H9 (cell line): ENCODE measurements around the gene TSPAN31. TPM values are rescaled to one million over a fixed set of nuclear protein-coding genes. Genes with fewer than 3 reads are reported as not detected.
A peak's percentile ranks its signal among the peaks of the same experiment; 100 is the strongest.

ENCODE experiments used
- DNase-seq: peaks from one replicate; pipeline ENCODE4 v3.0.0-alpha.2; 2017
- H2AFZ ChIP-seq: one replicate; pipeline ENCODE4 v1.6.1; 2013; ENCODE audit warnings: mild to moderate bottlenecking, low read length, control low read depth, moderate library complexity
- H2AK5ac ChIP-seq: 2 replicates; pipeline ENCODE4 v1.6.1; 2013; ENCODE audit warnings: low read length, control low read depth, mixed read lengths; ENCODE audit not compliant: insufficient read length
- H2BK120ac ChIP-seq: one replicate; pipeline ENCODE4 v1.6.1; 2013; ENCODE audit warnings: low read depth, mild to moderate bottlenecking, low read length, control low read depth, inconsistent platforms; ENCODE audit not compliant: poor library complexity, severe bottlenecking
- H2BK12ac ChIP-seq: 2 replicates; pipeline ENCODE4 v1.6.1; 2013; ENCODE audit warnings: low read length, control low read depth, mixed read lengths, low read depth; ENCODE audit not compliant: insufficient read length
- H2BK15ac ChIP-seq: 2 replicates; pipeline ENCODE4 v1.6.1; 2013; ENCODE audit warnings: low read depth, low read length, control low read depth
- H2BK20ac ChIP-seq: one replicate; pipeline ENCODE4 v1.6.1; 2013; ENCODE audit warnings: low read depth, mild to moderate bottlenecking, low read length, control low read depth, inconsistent platforms; ENCODE audit not compliant: poor library complexity, severe bottlenecking
- H2BK5ac ChIP-seq: 2 replicates; pipeline ENCODE4 v1.6.1; 2013; ENCODE audit warnings: low read length, control low read depth, mixed read lengths; ENCODE audit not compliant: insufficient read length
- H3K14ac ChIP-seq: 2 replicates; pipeline ENCODE4 v1.6.1; 2013; ENCODE audit warnings: low read length, control low read depth; ENCODE audit not compliant: insufficient read depth
- H3K18ac ChIP-seq: 2 replicates; pipeline ENCODE4 v1.6.1; 2013; ENCODE audit warnings: low read depth, mild to moderate bottlenecking, mixed read lengths, low read length, control low read depth; ENCODE audit not compliant: insufficient read length
- H3K23ac ChIP-seq: 2 replicates; pipeline ENCODE4 v1.6.1; 2013; ENCODE audit warnings: low read length, control low read depth, mixed read lengths, low read depth; ENCODE audit not compliant: insufficient read length
- H3K23me2 ChIP-seq: 2 replicates; pipeline ENCODE4 v1.6.1; 2013; ENCODE audit warnings: low read depth, mild to moderate bottlenecking, mixed read lengths, low read length, control low read depth; ENCODE audit not compliant: insufficient read length, poor library complexity, severe bottlenecking
- H3K27ac ChIP-seq: 2 replicates; pipeline ENCODE4 v1.5.1; 2013; ENCODE audit warnings: low read length, control low read depth, mixed read lengths, low read depth; ENCODE audit not compliant: insufficient read length
- H3K27me3 ChIP-seq: 2 replicates; pipeline ENCODE4 v1.6.1; 2013; ENCODE audit warnings: low read length, control low read depth, inconsistent platforms; ENCODE audit not compliant: insufficient read depth
- H3K4ac ChIP-seq: 2 replicates; pipeline ENCODE4 v1.6.1; 2013; ENCODE audit warnings: low read depth, mild to moderate bottlenecking, control low read depth, inconsistent platforms, low read length, moderate library complexity
- H3K4me1 ChIP-seq: 2 replicates; pipeline ENCODE4 v1.6.1; 2013; ENCODE audit warnings: low read length, control low read depth, inconsistent platforms; ENCODE audit not compliant: insufficient read depth
- H3K4me2 ChIP-seq: 2 replicates; pipeline ENCODE4 v1.6.1; 2013; ENCODE audit warnings: low read length, control low read depth, mixed read lengths; ENCODE audit not compliant: insufficient read length, insufficient read depth
- H3K56ac ChIP-seq: 2 replicates; pipeline ENCODE4 v1.6.1; 2013; ENCODE audit warnings: low read depth, mild to moderate bottlenecking, mixed read lengths, low read length, control low read depth; ENCODE audit not compliant: insufficient read length
- H3K79me1 ChIP-seq: 2 replicates; pipeline ENCODE4 v1.6.1; 2013; ENCODE audit warnings: low read depth, mild to moderate bottlenecking, moderate library complexity, low read length, control low read depth, inconsistent platforms; ENCODE audit not compliant: insufficient read depth, poor library complexity, severe bottlenecking
- H3K79me2 ChIP-seq: 2 replicates; pipeline ENCODE4 v1.6.1; 2013; ENCODE audit warnings: low read length, control low read depth, inconsistent platforms; ENCODE audit not compliant: insufficient read depth
- H3K9ac ChIP-seq: 2 replicates; pipeline ENCODE4 v1.6.1; 2013; ENCODE audit warnings: low read length, control low read depth, mixed read lengths; ENCODE audit not compliant: insufficient read length; ENCODE audit errors: extremely low read depth
- H3K9me3 ChIP-seq: one replicate; pipeline ENCODE4 v1.6.1; 2013; ENCODE audit warnings: low read depth, low read length, inconsistent platforms; ENCODE audit not compliant: control insufficient read depth
- H3T11ph ChIP-seq: one replicate; pipeline ENCODE4 v1.6.1; 2013; ENCODE audit warnings: mild to moderate bottlenecking, low read length, control low read depth, inconsistent platforms
- H4K20me1 ChIP-seq: one replicate; pipeline ENCODE4 v1.6.1; 2013; ENCODE audit not compliant: control insufficient read depth, insufficient read length, insufficient read depth
- H4K5ac ChIP-seq: 2 replicates; pipeline ENCODE4 v1.6.1; 2013; ENCODE audit warnings: low read depth, mild to moderate bottlenecking, mixed read lengths, low read length, control low read depth; ENCODE audit not compliant: insufficient read length
- H4K8ac ChIP-seq: replicated peaks from 2 replicates; pipeline ENCODE4 v1.6.1; 2013; ENCODE audit warnings: low read length, control low read depth, mixed read lengths, low read depth; ENCODE audit not compliant: insufficient read length
- H4K91ac ChIP-seq: 2 replicates; pipeline ENCODE4 v1.6.1; 2013; ENCODE audit warnings: low read depth, mild to moderate bottlenecking, moderate library complexity, mixed read lengths, low read length, control low read depth; ENCODE audit not compliant: insufficient read length
- H3K27ac Mint-ChIP-seq, 3 experiments: 2 replicates in 2 of 3; 3 replicates in 1 of 3; pipeline ENCODE4 v1.8.0; 2020 to 2021; ENCODE audit warnings: mixed read lengths in 3 of 3, mild to moderate bottlenecking in 1 of 3, moderate library complexity in 1 of 3
- H3K27me3 Mint-ChIP-seq: 2 replicates; pipeline ENCODE4 v1.8.0; 2021; ENCODE audit warnings: low read depth, mild to moderate bottlenecking, moderate library complexity, mixed read lengths
- H3K36me3 Mint-ChIP-seq, 3 experiments: 2 replicates in 2 of 3; 3 replicates in 1 of 3; pipeline ENCODE4 v1.8.0; 2020 to 2021; ENCODE audit warnings: low read depth in 3 of 3, mixed read lengths in 3 of 3; ENCODE audit not compliant: insufficient read depth in 1 of 3
- H3K4me1 Mint-ChIP-seq, 2 experiments: 2 replicates each; pipeline ENCODE4 v1.8.0; 2020; ENCODE audit warnings: mixed read lengths in 2 of 2
- H3K4me3 Mint-ChIP-seq, 2 experiments: 2 replicates in 1 of 2; 3 replicates in 1 of 2; pipeline ENCODE4 v1.8.0; 2020 to 2021; ENCODE audit warnings: mild to moderate bottlenecking in 2 of 2, mixed read lengths in 2 of 2, moderate library complexity in 1 of 2
- H3K9me3 Mint-ChIP-seq, 2 experiments: 2 replicates in 1 of 2; 3 replicates in 1 of 2; pipeline ENCODE4 v1.8.0; 2020; ENCODE audit warnings: mild to moderate bottlenecking in 2 of 2, mixed read lengths in 2 of 2, moderate library complexity in 1 of 2
- WGBS: extraction: QIAGEN DNeasy Blood & Tissue Kit; methylation state at CpG from one replicate; pipeline ENCODE4 v1.1.7; 2013; ENCODE audit warnings: missing lambda C conversion rate, low lambda C conversion rate, mixed read lengths; ENCODE audit not compliant: insufficient read length; ENCODE audit errors: extremely low coverage; 5-methylcytosine and 5-hydroxymethylcytosine counted together
- total RNA-seq: library from RNA; stranded (reverse); gene quantifications from 2 replicates; pipeline ENCODE4 v1.2.1, GENCODE V29; 2021
- TF ChIP-seq, protein P1 (sequence below): fragments of 200-600 bp; sonication (generic); conservative IDR thresholded peaks from 3 replicates; pipeline ENCODE4 v1.8.0; 2021; ENCODE audit warnings: antibody characterized with exemption, mild to moderate bottlenecking

The TSPAN31 gene
- total RNA-seq, 1 experiment from 2014 or later, result 20.0 TPM

DNA sequence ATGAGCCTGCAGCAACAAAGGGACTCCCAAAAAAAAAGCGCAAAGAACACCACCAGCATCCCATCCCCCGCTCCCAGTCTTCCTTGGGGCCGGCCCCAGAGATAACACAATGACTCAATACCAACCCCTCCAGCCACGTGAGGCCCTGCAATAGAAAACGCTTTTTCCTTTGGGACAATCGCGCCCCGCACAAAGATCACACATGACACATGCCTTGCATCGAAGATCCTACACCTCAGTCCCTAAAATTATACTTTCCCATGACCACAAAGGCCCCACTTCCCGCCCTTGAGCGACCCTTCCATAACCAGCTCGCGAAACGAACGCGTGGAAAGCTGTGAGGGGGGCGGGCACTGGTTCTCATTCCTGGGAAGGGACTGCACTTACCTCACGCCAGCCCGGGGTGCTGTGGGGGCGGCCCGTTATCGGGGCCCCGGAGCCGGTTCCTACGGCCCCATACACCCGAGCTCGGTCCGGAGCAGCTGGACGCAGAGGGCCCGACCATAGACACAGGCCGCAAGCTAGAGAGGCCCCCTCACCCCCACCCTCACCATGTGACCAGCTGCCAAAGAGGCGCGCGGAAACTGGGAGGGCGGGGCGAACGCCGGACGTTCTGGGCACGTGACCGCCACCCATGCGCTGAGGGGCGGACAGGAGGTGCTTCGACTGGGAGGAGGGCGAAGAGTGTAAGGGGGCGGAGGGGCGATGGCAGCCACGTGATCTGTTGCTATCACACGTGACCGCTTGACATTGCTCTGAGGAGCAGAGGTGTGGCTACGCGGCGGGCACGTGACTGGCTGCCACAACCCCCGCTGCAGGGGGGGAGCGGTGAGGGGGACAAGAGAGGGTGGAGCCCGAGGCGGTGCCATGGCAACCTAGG lies 7.2 kb downstream of the TSPAN31 start, which contains the start of gene CDK4:
TSS of gene CDK4 (minus strand) at position 523 of the 880 bp plus-strand sequence. CDS start 593 bp downstream, outside the sequence.
- H3K27me3 Mint-ChIP-seq, result peaks cover 18% of the 10 kb centered on the region
- H3K27ac Mint-ChIP-seq, result peak within 1 kb of the TSS; percentile 82 to 100 (median 98)
- Histone ChIP-seq H2BK12ac (no peak within 1 kb of the TSS), H3K79me1 (no peaks in the 10 kb centered on the region), H3T11ph (no peak within 1 kb of the TSS), H3K14ac (peak within 1 kb of the TSS; percentile 87), H2AFZ (no peak within 1 kb of the TSS), H2BK15ac (no peak within 1 kb of the TSS), H4K8ac (no peak within 1 kb of the TSS), H4K91ac (no peak within 1 kb of the TSS), H4K20me1 (no peaks in the 10 kb centered on the region), H2AK5ac (peak within 1 kb of the TSS; percentile 52), H2BK120ac (no peak within 1 kb of the TSS), H3K18ac (peak within 1 kb of the TSS; percentile 50), H3K79me2 (peaks cover 13% of the 10 kb centered on the region; the same call in 1 of the 2 replicates), H3K27me3 (peaks cover 11% of the 10 kb centered on the region), H2BK5ac (no peak within 1 kb of the TSS), H3K9me3 (no peaks in the 10 kb centered on the region), H3K56ac (no peak within 1 kb of the TSS), H3K27ac (no peak within 1 kb of the TSS), H3K4me1 (0 out of 2 replicates have a peak, but pooled peaks cover 7% of the 10 kb centered on the region), H2BK20ac (no peak within 1 kb of the TSS), H4K5ac (peak within 1 kb of the TSS; percentile 44), H3K23me2 (peaks cover 17% of the 10 kb centered on the region), H3K9ac (peak within 1 kb of the TSS; percentile 94), H3K4me2 (peak within 1 kb of the TSS; percentile 83), H3K4ac (no peak within 1 kb of the TSS), H3K23ac (no peak within 1 kb of the TSS)
- TF ChIP-seq, protein P1, sequence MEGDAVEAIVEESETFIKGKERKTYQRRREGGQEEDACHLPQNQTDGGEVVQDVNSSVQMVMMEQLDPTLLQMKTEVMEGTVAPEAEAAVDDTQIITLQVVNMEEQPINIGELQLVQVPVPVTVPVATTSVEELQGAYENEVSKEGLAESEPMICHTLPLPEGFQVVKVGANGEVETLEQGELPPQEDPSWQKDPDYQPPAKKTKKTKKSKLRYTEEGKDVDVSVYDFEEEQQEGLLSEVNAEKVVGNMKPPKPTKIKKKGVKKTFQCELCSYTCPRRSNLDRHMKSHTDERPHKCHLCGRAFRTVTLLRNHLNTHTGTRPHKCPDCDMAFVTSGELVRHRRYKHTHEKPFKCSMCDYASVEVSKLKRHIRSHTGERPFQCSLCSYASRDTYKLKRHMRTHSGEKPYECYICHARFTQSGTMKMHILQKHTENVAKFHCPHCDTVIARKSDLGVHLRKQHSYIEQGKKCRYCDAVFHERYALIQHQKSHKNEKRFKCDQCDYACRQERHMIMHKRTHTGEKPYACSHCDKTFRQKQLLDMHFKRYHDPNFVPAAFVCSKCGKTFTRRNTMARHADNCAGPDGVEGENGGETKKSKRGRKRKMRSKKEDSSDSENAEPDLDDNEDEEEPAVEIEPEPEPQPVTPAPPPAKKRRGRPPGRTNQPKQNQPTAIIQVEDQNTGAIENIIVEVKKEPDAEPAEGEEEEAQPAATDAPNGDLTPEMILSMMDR, result no peak
- H3K4me3 Mint-ChIP-seq, result peak within 1 kb of the TSS; percentile 96 to 98
- H3K4me1 Mint-ChIP-seq, result peaks cover 43 to 44% of the 10 kb centered on the region in 2 experiments
- peak; percentile 100 for DNase-seq
- no CpG with 5 or more reads among the region's 58 CpGs for WGBS
- H3K9me3 Mint-ChIP-seq, result peaks cover 0 to 2% of the 10 kb centered on the region in 2 experiments; a peak in 2 of 5 replicates
- peaks cover 35 to 49% (median 45%) of the 10 kb centered on the region in 3 experiments for H3K36me3 Mint-ChIP-seq
